Tibial nerve (tissue), 3 donors: ENCODE measurements around the gene CFAP46.

Experiments
- POLR2A ChIP-seq, 2 donors: fragments of 450-650 bp; IDR thresholded peaks; one replicate each; pipeline ENCODE4 v1.6.1; 2017; ENCODE audit warnings: antibody characterized with exemption in 2 of 2, mild to moderate bottlenecking in 2 of 2, moderate library complexity in 2 of 2
- TF ChIP-seq, protein P1 (sequence below), 5 experiments: fragments of 200-600 bp in 3 of 5; fragments of 450-650 bp in 2 of 5; sonication (generic) in 3 of 5; IDR thresholded peaks; one replicate each; pipeline ENCODE4 v1.5.1; 2016 to 2019; ENCODE audit warnings: antibody characterized with exemption in 5 of 5, mild to moderate bottlenecking in 3 of 5, moderate library complexity in 2 of 5

DNA sequence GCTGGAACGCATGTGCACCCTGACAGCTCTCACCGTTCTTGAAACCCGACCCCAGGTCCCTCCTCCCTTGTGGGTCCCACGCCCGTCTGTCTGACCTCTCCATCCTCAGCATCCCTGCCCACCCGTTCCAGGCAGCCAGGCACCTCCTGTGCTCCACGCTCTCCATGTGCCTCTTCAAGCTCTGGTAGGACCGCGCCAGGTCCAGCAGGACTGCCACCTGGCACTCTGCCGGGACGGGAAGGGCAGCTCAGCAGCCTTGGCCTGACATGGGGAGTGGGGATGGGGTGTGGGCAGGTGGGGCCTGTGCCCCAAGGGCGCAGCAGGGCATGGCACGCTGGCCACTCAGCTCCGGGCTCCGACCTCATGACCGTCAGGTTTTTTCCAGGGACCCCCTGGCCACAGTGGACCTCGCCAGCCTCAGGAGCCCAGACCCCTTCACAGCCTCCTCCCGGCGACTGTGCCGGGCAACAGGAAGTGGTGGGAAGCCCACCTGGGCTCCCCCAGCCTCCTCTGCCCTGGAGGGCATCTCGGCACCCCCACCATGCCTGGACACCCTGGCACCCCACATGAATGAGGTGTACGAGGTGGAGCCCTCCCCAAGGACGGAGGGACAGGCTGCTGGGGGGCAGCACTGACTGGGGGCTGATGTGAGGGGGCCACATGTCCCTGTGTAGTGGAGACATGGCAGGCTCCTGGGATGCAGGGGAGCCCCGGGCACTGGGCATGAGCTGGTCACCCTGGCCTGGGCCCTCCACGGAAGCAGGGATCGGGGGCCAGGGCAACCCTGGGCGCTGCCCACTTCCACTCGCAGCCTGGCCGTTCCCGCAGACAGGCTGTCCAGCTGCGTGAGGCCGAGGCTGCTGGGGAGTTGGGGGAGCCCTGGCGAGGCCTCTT lies 131.3 kb downstream of the CFAP46 start:
- TF ChIP-seq, protein P1, sequence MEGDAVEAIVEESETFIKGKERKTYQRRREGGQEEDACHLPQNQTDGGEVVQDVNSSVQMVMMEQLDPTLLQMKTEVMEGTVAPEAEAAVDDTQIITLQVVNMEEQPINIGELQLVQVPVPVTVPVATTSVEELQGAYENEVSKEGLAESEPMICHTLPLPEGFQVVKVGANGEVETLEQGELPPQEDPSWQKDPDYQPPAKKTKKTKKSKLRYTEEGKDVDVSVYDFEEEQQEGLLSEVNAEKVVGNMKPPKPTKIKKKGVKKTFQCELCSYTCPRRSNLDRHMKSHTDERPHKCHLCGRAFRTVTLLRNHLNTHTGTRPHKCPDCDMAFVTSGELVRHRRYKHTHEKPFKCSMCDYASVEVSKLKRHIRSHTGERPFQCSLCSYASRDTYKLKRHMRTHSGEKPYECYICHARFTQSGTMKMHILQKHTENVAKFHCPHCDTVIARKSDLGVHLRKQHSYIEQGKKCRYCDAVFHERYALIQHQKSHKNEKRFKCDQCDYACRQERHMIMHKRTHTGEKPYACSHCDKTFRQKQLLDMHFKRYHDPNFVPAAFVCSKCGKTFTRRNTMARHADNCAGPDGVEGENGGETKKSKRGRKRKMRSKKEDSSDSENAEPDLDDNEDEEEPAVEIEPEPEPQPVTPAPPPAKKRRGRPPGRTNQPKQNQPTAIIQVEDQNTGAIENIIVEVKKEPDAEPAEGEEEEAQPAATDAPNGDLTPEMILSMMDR (IDR thresholded peaks at IDR 0.05): no peak
- no peak for TF ChIP-seq POLR2A (IDR thresholded peaks at IDR 0.05)
